GM23248 (cell line): Measurements from ENCODE around the gene SYNPR.

Experiments used
- EZH2 ChIP-seq: fragments of 200-600 bp; sonication (generic); IDR thresholded peaks from 2 replicates; pipeline ENCODE4 v1.6.1; 2018; ENCODE audit warnings: antibody characterized with exemption, mild to moderate bottlenecking; ENCODE audit not compliant: insufficient read depth, poor library complexity, severe bottlenecking
- EZH2phosphoT487 ChIP-seq: fragments of 200-600 bp; sonication (generic); IDR thresholded peaks from 2 replicates; pipeline ENCODE4 v1.6.1; 2018; ENCODE audit warnings: antibody characterized with exemption, moderate library complexity, mild to moderate bottlenecking, low read depth; ENCODE audit not compliant: insufficient read depth

DNA sequence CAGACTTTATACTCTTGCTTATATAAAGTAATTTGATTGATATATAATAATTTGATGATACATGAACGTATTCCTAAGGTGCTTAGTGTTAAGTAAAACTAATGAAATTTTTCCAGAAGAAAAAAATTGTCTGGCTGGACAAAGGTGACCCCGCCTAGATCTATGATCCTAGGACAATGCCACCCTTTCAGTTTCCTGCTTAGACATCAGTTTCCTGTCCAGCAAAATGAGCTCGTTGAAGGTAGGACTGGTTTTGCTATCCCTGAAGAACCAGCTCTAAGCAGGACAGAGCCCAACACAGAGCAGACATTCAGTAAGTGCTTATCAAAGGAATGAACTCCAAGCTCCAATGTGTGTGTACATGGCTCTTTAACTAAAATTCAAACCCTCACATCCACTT is 293.6 kb downstream of the SYNPR start:
- no peak for TF ChIP-seq EZH2
- no peak for TF ChIP-seq EZH2phosphoT487
